ENCODE results near the gene PTK7. TPM values are rescaled to one million over a fixed set of nuclear protein-coding genes. Genes with fewer than 3 reads are reported as not detected.

The PTK7 gene
- total and polyA plus RNA-seq, 2 of the 8 experiments (the other 6 are each of a cell fraction or from before 2014, with no cell fraction given), result 110 to 138 TPM

GRCh38 chr6:43122146-43122545 lies 46.0 kb downstream of the PTK7 start:
- TF ChIP-seq MAFK (IDR thresholded peaks at IDR 0.05; ENCODE audit: low read depth, low read length) (no peak), SIN3A (conservative IDR thresholded peaks at IDR 0.05 in 1 of 2, IDR thresholded peaks at IDR 0.05 in 1 of 2; ENCODE audit: low read depth in 1 of 2, low read length in 2 of 2) (no peak), SIX5 (IDR thresholded peaks at IDR 0.05; ENCODE audit: low read depth, low read length) (no peak), CREB1 (IDR thresholded peaks at IDR 0.05) (no peak), KDM5A (IDR thresholded peaks at IDR 0.05; ENCODE audit: low read length) (no peak), GABPA (IDR thresholded peaks at IDR 0.05; ENCODE audit: borderline replicate concordance, insufficient read depth, low read length) (no peak), CTCF (IDR thresholded peaks at IDR 0.05; ENCODE audit: control extremely low read depth in 1 of 3, insufficient read depth in 1 of 3, low read depth in 1 of 3, low read length in 3 of 3) (no peak)
- Histone ChIP-seq H2BK15ac (ENCODE audit: low read length) (no peak overlapping the region), H2BK20ac (ENCODE audit: low read length) (no peak overlapping the region), H2BK120ac (replicated peaks; ENCODE audit: low read depth, low read length) (no peak overlapping the region), H3K23ac (ENCODE audit: insufficient read length) (no peak overlapping the region), H3K4me3 (ENCODE audit: extremely low read depth in 1 of 4, insufficient read depth in 2 of 4, low read depth in 3 of 4, low read length in 4 of 4) (no peak overlapping the region), H3K9ac (replicated peaks in 1 of 4; ENCODE audit: extremely low read depth in 1 of 4, low read depth in 3 of 4, low read length in 3 of 4) (no peak overlapping the region), H4K20me1 (replicated peaks in 1 of 2; ENCODE audit: control insufficient read depth in 1 of 2, insufficient read depth in 2 of 2, low read length in 2 of 2) (peaks cover 7 to 13% of the 10 kb centered on the region in 2 experiments), H4K8ac (ENCODE audit: extremely low read depth, insufficient read depth, low read length) (no peak overlapping the region), H4K91ac (replicated peaks; ENCODE audit: insufficient read length, low read length) (no peak overlapping the region), H2AK5ac (ENCODE audit: low read depth, low read length) (no peak overlapping the region), H4K5ac (ENCODE audit: insufficient read length, low read depth, low read length) (no peak overlapping the region), H3K79me2 (ENCODE audit: control insufficient read depth in 1 of 2, insufficient read depth in 2 of 2, low read length in 2 of 2) (peaks cover 0 to 81% of the 10 kb centered on the region in 2 experiments; a peak in 3 of 4 replicates), H3K79me1 (ENCODE audit: low read depth, low read length) (peaks cover 23% of the 10 kb centered on the region), H3K23me2 (ENCODE audit: low read depth, low read length) (no peaks in the 10 kb centered on the region), H3K56ac (replicated peaks; ENCODE audit: insufficient read length, low read depth, low read length) (no peak overlapping the region), H2AFZ (ENCODE audit: low read length) (no peak overlapping the region), H3K36me3 (ENCODE audit: control insufficient read depth in 2 of 4, insufficient read depth in 4 of 4, low read length in 3 of 4) (no peaks in the 10 kb centered on the region), H3K14ac (ENCODE audit: insufficient read length) (no peak overlapping the region), H2BK5ac (ENCODE audit: low read depth, low read length) (no peak overlapping the region), H2BK12ac (ENCODE audit: low read depth, low read length) (no peak overlapping the region), H3K9me3 (ENCODE audit: insufficient read depth in 2 of 2, low read depth in 1 of 2, low read length in 1 of 2) (no peaks in the 10 kb centered on the region), H3K4ac (replicated peaks; ENCODE audit: insufficient read length, low read depth, low read length) (no peak overlapping the region), H3K27me3 (replicated peaks in 1 of 4; ENCODE audit: control insufficient read depth in 3 of 4, extremely low read depth in 1 of 4, insufficient read depth in 3 of 4, low read length in 3 of 4) (no peaks in the 10 kb centered on the region), H3K27ac (ENCODE audit: low read depth, low read length) (no peak overlapping the region), H3K4me2 (ENCODE audit: insufficient read depth in 1 of 2, low read depth in 2 of 2, low read length in 2 of 2) (no peak overlapping the region), H3K18ac (ENCODE audit: extremely low read depth, low read length) (no peak overlapping the region), H3K4me1 (replicated peaks in 1 of 4; ENCODE audit: control insufficient read depth in 3 of 4, insufficient read depth in 4 of 4, low read length in 3 of 4) (peaks cover 5 to 22% (median 13%) of the 10 kb centered on the region in 4 experiments)
- no peak for FAIRE-seq
- DNase-seq (ENCODE audit: low read depth in 1 of 2, low spot score in 2 of 2), result no peak
- POLR2A ChIA-PET (ENCODE audit: partially characterized antibody), result interaction anchor here (0.6 to 3.2 kb wide), 2 partner anchors 45 to 158 kb away, joined by 3 to 11 read pairs; partner anchors contain the start of gene PTK7
- CTCF ChIA-PET (ENCODE audit: partially characterized antibody), result no interaction called here
- WGBS, 2 experiments (ENCODE audit: extremely low coverage in 1 of 2, insufficient coverage in 1 of 2, insufficient read length in 1 of 2, insufficient replicate concordance in 2 of 2, low coverage in 1 of 2, low lambda C conversion rate in 2 of 2, missing lambda C conversion rate in 1 of 2), result 89% methylated on average over 2 of the region's 2 CpGs; no CpG with 5 or more reads in 1 of the 2 experiments
